Measurements from ENCODE around the gene TENM4.

TENM4 gene

GRCh38 chr11:79043726-79044125, 397.1 kb downstream of the TENM4 start:
- TF ChIP-seq EGR1 (IDR thresholded peaks at IDR 0.05) (no peak), USF1 (IDR thresholded peaks at IDR 0.05) (no peak), YY1 (IDR thresholded peaks at IDR 0.05; ENCODE audit: low read depth) (no peak), NFIC (IDR thresholded peaks at IDR 0.05) (no peak), TAF1 (IDR thresholded peaks at IDR 0.05; ENCODE audit: low read depth) (no peak), CREB1 (IDR thresholded peaks at IDR 0.05; ENCODE audit: low read depth) (no peak), REST (IDR thresholded peaks at IDR 0.05; ENCODE audit: low read depth) (no peak), FOXM1 (IDR thresholded peaks at IDR 0.05; ENCODE audit: borderline replicate concordance, low read depth) (no peak), CEBPB (IDR thresholded peaks at IDR 0.05) (no peak), EP300 (IDR thresholded peaks at IDR 0.05; ENCODE audit: borderline replicate concordance) (no peak), TCF12 (IDR thresholded peaks at IDR 0.05; ENCODE audit: low read depth) (no peak), TEAD4 (IDR thresholded peaks at IDR 0.05) (no peak), ZBTB7A (IDR thresholded peaks at IDR 0.05; ENCODE audit: low read depth) (no peak), RAD21 (IDR thresholded peaks at IDR 0.05; ENCODE audit: low read depth) (no peak)

GRCh38 chr11:79042824-79043223, 398.0 kb downstream of the TENM4 start:
- TF ChIP-seq MAX (IDR thresholded peaks at IDR 0.05) (no peak), EGR1 (IDR thresholded peaks at IDR 0.05) (no peak), TEAD4 (IDR thresholded peaks at IDR 0.05) (no peak), NFIC (IDR thresholded peaks at IDR 0.05) (no peak), REST (IDR thresholded peaks at IDR 0.05; ENCODE audit: low read depth) (no peak), CEBPB (IDR thresholded peaks at IDR 0.05) (no peak), YY1 (IDR thresholded peaks at IDR 0.05; ENCODE audit: low read depth) (no peak), TCF12 (IDR thresholded peaks at IDR 0.05; ENCODE audit: low read depth) (no peak)

- TF ChIP-seq RAD21 (IDR thresholded peaks at IDR 0.05; ENCODE audit: low read depth) (no peak), REST (IDR thresholded peaks at IDR 0.05; ENCODE audit: low read depth) (no peak), ZBTB7A (IDR thresholded peaks at IDR 0.05; ENCODE audit: low read depth) (no peak), CREB1 (IDR thresholded peaks at IDR 0.05; ENCODE audit: low read depth) (no peak), USF1 (IDR thresholded peaks at IDR 0.05) (no peak), YY1 (IDR thresholded peaks at IDR 0.05; ENCODE audit: low read depth) (no peak), TAF1 (IDR thresholded peaks at IDR 0.05; ENCODE audit: low read depth) (no peak), TCF12 (IDR thresholded peaks at IDR 0.05; ENCODE audit: low read depth) (no peak)
Measured at GRCh38 chr11:79040348-79040747, 400.5 kb downstream of the TENM4 start.

- TF ChIP-seq YY1 (IDR thresholded peaks at IDR 0.05; ENCODE audit: low read depth) (no peak), EP300 (IDR thresholded peaks at IDR 0.05; ENCODE audit: borderline replicate concordance) (no peak), TAF1 (IDR thresholded peaks at IDR 0.05; ENCODE audit: low read depth) (no peak), NFIC (IDR thresholded peaks at IDR 0.05) (no peak), TEAD4 (IDR thresholded peaks at IDR 0.05) (no peak), USF1 (IDR thresholded peaks at IDR 0.05) (no peak), CEBPB (IDR thresholded peaks at IDR 0.05) (no peak), FOXM1 (IDR thresholded peaks at IDR 0.05; ENCODE audit: borderline replicate concordance, low read depth) (no peak), REST (IDR thresholded peaks at IDR 0.05; ENCODE audit: low read depth) (no peak), MAX (IDR thresholded peaks at IDR 0.05) (no peak), TCF12 (IDR thresholded peaks at IDR 0.05; ENCODE audit: low read depth) (no peak), ZBTB7A (IDR thresholded peaks at IDR 0.05; ENCODE audit: low read depth) (no peak), RAD21 (IDR thresholded peaks at IDR 0.05; ENCODE audit: low read depth) (no peak), EGR1 (IDR thresholded peaks at IDR 0.05) (no peak), CREB1 (IDR thresholded peaks at IDR 0.05; ENCODE audit: low read depth) (no peak)
Measured at GRCh38 chr11:79039122-79039521, 401.7 kb downstream of the TENM4 start.

All from Ishikawa (cell line).